ENCODE data around the gene GNA15.

The GNA15 gene

DNA sequence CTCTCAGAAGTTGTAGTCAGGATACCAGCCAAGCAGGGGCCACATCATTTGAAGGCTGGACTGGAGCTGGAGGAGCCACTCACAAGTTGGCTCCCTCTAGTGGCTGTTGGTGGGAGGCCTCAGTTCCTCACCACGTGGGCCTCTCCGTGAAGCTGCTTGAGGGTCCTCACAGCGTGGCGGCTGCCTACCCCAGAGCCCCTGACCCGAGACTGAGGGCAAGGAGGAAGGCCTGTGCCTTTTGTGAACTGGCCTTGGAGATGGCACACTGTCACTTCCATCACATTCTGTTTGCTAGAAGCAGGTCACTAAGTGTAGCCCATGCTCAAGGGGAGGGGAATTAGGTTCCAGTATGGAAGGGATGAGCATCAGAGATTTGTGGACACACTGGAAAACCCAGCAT is 27.1 kb upstream of the GNA15 start:
- peaks cover 22% of the 10 kb centered on the region for H3K4me1 ChIP-seq (ENCODE audit: control insufficient read depth, insufficient read depth, low read length)
- H3K9ac ChIP-seq (ENCODE audit: low read length in 2 of 2): no peak overlapping the region
- H3K27ac ChIP-seq (ENCODE audit: low read length): no peak overlapping the region

DNA sequence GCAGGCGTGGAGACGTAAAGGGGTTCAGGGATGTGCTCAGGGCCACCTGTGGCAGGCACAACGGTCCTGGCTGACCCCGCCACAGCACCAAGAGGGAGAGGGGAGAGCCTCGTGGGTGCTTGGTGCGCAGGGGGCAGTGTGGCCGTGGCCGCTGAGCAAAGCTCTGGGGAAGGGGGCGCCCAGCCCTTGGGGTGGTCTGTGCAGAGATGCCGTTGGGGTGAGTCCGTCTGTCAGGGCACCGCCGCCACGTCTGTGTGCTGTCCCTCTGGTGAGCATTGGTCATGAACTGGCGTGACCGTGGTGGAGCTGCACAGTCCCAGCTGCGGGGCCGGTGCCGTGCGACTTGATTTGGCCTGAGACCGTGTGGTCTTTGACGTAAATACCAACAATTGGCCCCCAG is 26.3 kb upstream of the GNA15 start:
- H3K27ac ChIP-seq (ENCODE audit: low read length): no peak overlapping the region
- H3K36me3 ChIP-seq (ENCODE audit: control insufficient read depth in 2 of 2, insufficient read depth in 2 of 2, low read length in 2 of 2): peaks cover 0 to 9% of the 10 kb centered on the region in 2 donors
- H3K27me3 ChIP-seq (ENCODE audit: control insufficient read depth in 1 of 2, insufficient read depth in 2 of 2, low read length in 2 of 2): no peaks in the 10 kb centered on the region
- no peak overlapping the region for H3K4me3 ChIP-seq (ENCODE audit: low read length in 2 of 2)
- H3K9me3 ChIP-seq (ENCODE audit: control insufficient read depth in 2 of 2, low read length in 2 of 2): no peaks in the 10 kb centered on the region
- H3K4me1 ChIP-seq (ENCODE audit: control insufficient read depth, insufficient read depth, low read length): peaks cover 15% of the 10 kb centered on the region
- H3K9ac ChIP-seq (ENCODE audit: low read length in 2 of 2): no peak overlapping the region

More for the DNA sequence above, 27.1 kb upstream of the GNA15 start:
- no peaks in the 10 kb centered on the region for H3K9me3 ChIP-seq (ENCODE audit: control insufficient read depth in 2 of 2, low read length in 2 of 2)
- H3K4me3 ChIP-seq (ENCODE audit: low read length in 2 of 2): no peak overlapping the region
- peaks cover 0 to 7% of the 10 kb centered on the region in 2 donors for H3K36me3 ChIP-seq (ENCODE audit: control insufficient read depth in 2 of 2, insufficient read depth in 2 of 2, low read length in 2 of 2)
- H3K27me3 ChIP-seq (ENCODE audit: control insufficient read depth in 1 of 2, insufficient read depth in 2 of 2, low read length in 2 of 2): no peaks in the 10 kb centered on the region

DNA sequence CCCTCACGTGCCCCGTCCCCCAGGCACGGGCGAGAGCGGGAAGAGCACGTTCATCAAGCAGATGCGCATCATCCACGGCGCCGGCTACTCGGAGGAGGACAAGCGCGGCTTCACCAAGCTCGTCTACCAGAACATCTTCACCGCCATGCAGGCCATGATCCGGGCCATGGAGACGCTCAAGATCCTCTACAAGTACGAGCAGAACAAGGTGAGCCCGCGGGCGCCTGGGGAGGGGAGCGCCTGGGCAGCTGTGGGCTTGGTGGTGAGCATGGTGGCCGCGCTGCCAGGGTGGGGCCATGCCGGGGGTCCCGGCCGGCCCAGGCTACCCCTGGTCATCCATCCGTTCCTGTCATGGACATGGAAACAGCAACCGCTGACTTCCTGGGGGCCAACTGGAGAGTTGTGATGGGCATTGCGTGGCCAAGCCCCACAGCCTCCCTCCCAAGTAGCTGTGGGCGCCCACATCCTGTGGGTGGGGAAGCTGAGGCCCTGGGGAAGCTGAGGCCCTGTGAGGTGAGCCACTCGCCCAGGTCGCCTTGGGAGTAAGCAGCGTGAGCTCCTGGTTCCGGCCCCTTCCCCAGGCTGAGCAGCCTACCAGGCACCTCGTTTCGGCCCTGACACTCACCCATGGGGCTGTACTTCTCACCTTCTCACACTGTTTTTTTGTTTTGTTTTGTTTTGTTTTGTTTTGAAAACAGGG is 25.6 kb upstream of the GNA15 start:
- Histone ChIP-seq H3K27ac (ENCODE audit: low read length) (no peak overlapping the region), H3K9me3 (ENCODE audit: control insufficient read depth in 2 of 2, low read length in 2 of 2) (no peaks in the 10 kb centered on the region), H3K9ac (ENCODE audit: low read length in 2 of 2) (no peak overlapping the region)

DNA sequence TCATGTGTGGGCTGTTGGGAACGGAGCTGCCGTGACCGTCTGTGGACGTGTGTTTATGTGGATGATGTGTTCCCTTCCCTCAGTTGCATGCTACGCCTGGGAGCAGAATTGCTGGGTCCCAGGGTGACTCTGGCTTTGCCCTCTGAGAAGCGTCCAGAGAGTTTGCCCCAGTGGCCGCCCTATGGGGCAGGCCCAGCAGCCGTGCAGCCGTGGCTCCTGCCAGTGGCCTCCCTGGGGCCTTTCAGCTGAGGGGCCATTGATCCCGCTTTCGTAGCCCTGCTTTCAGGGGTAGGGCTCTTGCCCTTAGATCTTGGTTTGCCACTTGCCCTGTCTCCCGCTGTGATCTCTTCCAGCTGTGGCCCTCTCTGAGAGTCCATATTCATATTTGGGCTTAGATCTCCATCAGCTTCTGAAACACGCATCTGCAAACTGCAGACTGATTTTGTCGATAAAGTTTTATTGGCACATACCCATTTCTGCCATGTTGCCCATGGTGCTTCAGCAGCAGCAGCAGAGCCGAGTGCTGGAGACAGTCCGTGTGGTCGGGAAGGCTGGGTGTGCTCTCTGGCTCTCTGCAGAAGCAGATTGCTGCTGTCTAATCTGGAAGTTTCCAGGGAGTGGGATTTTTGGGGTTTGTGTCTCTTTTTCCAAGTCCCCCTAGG is 24.1 kb upstream of the GNA15 start:
- no peak overlapping the region for H3K4me3 ChIP-seq (ENCODE audit: low read length in 2 of 2)
- no peaks in the 10 kb centered on the region for H3K9me3 ChIP-seq (ENCODE audit: control insufficient read depth in 2 of 2, low read length in 2 of 2)
- peaks cover 13% of the 10 kb centered on the region for H3K4me1 ChIP-seq (ENCODE audit: control insufficient read depth, insufficient read depth, low read length)
- H3K27me3 ChIP-seq (ENCODE audit: control insufficient read depth in 1 of 2, insufficient read depth in 2 of 2, low read length in 2 of 2): no peaks in the 10 kb centered on the region
- no peak overlapping the region for H3K9ac ChIP-seq (ENCODE audit: low read length in 2 of 2)
- peaks cover 0 to 9% of the 10 kb centered on the region in 2 donors for H3K36me3 ChIP-seq (ENCODE audit: control insufficient read depth in 2 of 2, insufficient read depth in 2 of 2, low read length in 2 of 2)
- H3K27ac ChIP-seq (ENCODE audit: low read length): no peak overlapping the region

More for the DNA sequence above, 25.6 kb upstream of the GNA15 start:
- H3K27me3 ChIP-seq (ENCODE audit: control insufficient read depth in 1 of 2, insufficient read depth in 2 of 2, low read length in 2 of 2): no peaks in the 10 kb centered on the region
- H3K4me1 ChIP-seq (ENCODE audit: control insufficient read depth, insufficient read depth, low read length): peaks cover 14% of the 10 kb centered on the region
- H3K36me3 ChIP-seq (ENCODE audit: control insufficient read depth in 2 of 2, insufficient read depth in 2 of 2, low read length in 2 of 2): peaks cover 0 to 9% of the 10 kb centered on the region in 2 donors
- no peak overlapping the region for H3K4me3 ChIP-seq (ENCODE audit: low read length in 2 of 2)

DNA sequence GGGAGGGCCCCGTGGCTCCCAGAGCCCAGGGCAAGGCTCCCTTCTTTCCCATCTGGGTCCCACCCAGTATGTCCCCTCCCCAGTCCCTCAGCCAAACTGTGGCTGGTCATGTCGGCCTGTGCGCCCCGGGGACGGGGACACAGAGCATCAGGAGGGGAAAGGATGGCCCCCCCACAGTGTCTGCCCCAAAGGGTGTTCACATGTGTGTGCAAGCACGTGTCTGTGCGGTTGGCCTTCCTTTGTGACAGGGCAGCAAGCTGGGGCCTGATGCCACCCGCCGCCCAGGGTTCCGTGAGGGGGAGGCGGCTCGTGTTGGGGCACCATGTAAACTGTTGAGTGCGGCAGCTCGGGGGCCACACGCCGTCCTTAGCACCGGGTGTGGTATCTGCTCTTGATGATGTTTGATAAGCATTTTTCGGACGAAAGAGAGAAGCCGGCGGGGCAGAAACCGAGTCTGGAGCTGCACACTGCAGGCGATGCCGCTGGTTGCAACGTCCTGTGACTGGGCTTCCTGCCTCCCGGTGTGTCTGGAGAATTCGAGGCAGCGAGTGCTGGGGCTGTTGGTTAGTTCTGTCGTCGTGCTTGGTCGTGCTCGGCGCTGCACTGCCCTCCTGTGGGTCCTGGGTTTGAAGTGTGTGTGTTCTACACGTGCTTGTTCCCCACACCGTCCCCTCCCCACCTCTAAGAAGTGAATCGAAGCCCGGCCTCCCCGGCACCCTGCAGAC is 23.3 kb upstream of the GNA15 start:
- Histone ChIP-seq H3K36me3 (ENCODE audit: control insufficient read depth in 2 of 2, insufficient read depth in 2 of 2, low read length in 2 of 2) (peaks cover 0 to 9% of the 10 kb centered on the region in 2 donors), H3K4me1 (ENCODE audit: control insufficient read depth, insufficient read depth, low read length) (peaks cover 11% of the 10 kb centered on the region), H3K9ac (ENCODE audit: low read length in 2 of 2) (no peak overlapping the region)

DNA sequence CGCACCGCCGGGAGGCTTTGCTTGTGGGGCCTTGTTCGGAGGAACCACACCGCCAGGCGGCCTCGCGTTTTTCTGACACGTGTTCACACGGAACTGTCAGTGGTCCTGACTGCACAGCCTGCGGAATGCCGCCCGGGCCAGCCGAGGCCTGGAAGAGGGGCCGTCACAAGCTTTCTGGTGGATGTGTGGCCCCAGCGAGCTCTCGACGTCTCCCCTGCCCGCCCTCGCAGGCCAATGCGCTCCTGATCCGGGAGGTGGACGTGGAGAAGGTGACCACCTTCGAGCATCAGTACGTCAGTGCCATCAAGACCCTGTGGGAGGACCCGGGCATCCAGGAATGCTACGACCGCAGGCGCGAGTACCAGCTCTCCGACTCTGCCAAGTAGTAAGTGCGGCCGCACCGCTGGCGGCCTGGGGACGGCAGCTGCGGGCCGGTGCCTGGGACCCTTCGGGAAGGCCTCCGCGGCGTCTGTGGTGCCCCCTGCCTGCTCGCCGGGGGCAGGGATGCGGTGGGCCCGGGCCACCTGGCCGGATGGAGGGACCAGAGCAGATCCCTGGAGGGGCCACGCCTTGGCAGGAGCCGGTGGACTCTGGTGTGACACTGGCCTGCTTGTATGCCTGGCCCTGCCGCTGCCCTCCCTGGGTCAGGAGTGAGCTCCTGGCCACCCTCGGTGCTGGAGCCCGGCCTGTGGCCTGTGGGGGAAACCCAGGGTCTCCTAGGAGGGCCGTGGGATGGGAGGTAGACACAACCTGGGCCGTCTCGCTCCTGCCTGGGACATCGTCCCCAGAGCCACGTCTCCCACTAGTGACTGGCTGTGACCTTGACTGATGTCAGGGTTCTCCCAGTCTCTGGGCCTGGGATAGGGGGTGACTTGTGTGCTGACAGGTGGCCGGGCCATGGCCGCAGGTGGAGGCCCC is 22.5 kb upstream of the GNA15 start:
- H3K4me3 ChIP-seq (ENCODE audit: low read length in 2 of 2): no peak overlapping the region
- H3K36me3 ChIP-seq (ENCODE audit: control insufficient read depth in 2 of 2, insufficient read depth in 2 of 2, low read length in 2 of 2): peaks cover 4 to 13% of the 10 kb centered on the region in 2 donors
- no peaks in the 10 kb centered on the region for H3K27me3 ChIP-seq (ENCODE audit: control insufficient read depth in 1 of 2, insufficient read depth in 2 of 2, low read length in 2 of 2)
- H3K9ac ChIP-seq (ENCODE audit: low read length in 2 of 2): no peak overlapping the region
- peaks cover 6% of the 10 kb centered on the region for H3K4me1 ChIP-seq (ENCODE audit: control insufficient read depth, insufficient read depth, low read length)
- H3K9me3 ChIP-seq (ENCODE audit: control insufficient read depth in 2 of 2, low read length in 2 of 2): no peaks in the 10 kb centered on the region
- H3K27ac ChIP-seq (ENCODE audit: low read length): no peak overlapping the region

More for the DNA sequence above, 23.3 kb upstream of the GNA15 start:
- H3K9me3 ChIP-seq (ENCODE audit: control insufficient read depth in 2 of 2, low read length in 2 of 2): no peaks in the 10 kb centered on the region
- H3K4me3 ChIP-seq (ENCODE audit: low read length in 2 of 2): no peak overlapping the region
- H3K27ac ChIP-seq (ENCODE audit: low read length): no peak overlapping the region
- no peaks in the 10 kb centered on the region for H3K27me3 ChIP-seq (ENCODE audit: control insufficient read depth in 1 of 2, insufficient read depth in 2 of 2, low read length in 2 of 2)

DNA sequence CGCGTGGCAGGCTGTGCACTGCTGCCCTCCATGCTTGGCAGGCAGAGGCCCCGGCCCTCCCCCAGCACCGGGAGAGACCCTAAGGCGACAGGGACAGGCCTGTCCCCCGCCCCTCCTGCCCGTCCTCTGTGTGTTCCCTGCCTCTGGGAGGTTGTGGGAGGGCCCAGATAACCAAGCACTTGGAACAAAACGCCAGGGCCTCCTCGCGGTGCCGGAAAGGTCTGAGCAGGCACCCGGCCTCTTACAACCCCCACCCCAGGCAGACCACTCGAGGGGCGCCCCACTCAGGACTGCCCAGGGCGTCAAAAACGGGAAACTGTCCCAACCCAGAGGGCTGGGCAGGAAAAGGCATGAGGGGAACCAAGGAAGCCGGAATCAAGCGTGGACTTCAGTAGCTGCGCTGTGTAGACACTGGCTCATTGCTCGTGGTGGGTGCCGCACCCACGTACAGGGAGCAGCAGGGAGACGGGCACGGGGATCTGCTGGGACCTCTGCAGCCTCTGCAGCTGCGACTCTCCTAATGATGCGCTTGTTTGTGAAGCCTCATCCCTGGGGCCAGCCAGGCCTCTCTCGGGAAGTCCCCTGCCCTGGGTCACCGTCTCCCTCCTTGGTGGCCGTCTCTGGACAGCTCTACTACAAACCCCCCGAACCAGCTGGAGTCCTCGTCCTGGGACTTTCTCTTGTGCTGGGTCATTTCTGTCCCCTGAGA is 21.7 kb upstream of the GNA15 start:
- peaks cover 11 to 18% of the 10 kb centered on the region in 2 donors for H3K36me3 ChIP-seq (ENCODE audit: control insufficient read depth in 2 of 2, insufficient read depth in 2 of 2, low read length in 2 of 2)
- no peak overlapping the region for H3K27ac ChIP-seq (ENCODE audit: low read length)

DNA sequence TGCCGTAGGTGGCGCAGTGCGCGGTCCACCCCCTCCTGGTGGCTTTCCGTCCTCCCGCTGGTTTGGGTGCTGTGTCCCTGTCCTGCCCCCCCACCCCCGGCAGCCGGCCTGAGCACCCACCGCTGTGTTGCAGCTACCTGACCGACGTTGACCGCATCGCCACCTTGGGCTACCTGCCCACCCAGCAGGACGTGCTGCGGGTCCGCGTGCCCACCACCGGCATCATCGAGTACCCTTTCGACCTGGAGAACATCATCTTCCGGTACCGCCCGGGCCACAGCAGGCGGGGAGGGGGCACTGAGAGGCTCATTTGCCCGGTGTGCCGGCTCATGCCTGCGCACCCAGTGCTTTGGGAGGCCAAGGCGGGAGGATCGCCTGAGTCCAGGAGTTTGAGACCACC is 21.0 kb upstream of the GNA15 start:
- H3K27ac ChIP-seq (ENCODE audit: low read length): no peak overlapping the region

More for the DNA sequence above, 21.7 kb upstream of the GNA15 start:
- H3K27me3 ChIP-seq (ENCODE audit: control insufficient read depth in 1 of 2, insufficient read depth in 2 of 2, low read length in 2 of 2): no peaks in the 10 kb centered on the region
- H3K9ac ChIP-seq (ENCODE audit: low read length in 2 of 2): no peak overlapping the region
- H3K4me3 ChIP-seq (ENCODE audit: low read length in 2 of 2): no peak overlapping the region
- H3K4me1 ChIP-seq (ENCODE audit: control insufficient read depth, insufficient read depth, low read length): peaks cover 6% of the 10 kb centered on the region
- H3K9me3 ChIP-seq (ENCODE audit: control insufficient read depth in 2 of 2, low read length in 2 of 2): no peaks in the 10 kb centered on the region

DNA sequence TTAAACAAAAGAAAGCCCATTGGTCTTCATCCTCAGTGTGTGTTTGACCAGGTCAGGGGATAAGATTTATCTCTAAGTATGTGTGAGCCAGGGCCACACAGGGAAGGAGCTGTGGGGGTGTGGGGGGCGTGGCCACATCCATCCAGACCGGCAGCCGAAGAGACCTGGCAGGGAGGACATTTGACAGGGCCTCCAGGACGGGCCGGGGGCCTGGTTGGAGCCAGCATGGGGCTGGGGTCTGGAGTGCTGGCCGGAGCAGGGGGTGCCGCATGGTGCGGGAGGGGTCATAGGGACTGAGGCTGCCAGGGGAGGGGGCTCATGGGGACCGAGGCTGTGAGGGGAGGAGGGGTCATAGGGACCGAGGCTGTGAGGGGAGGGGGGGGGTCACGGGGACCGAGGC is 20.4 kb upstream of the GNA15 start:
- Histone ChIP-seq H3K27ac (ENCODE audit: low read length) (no peak overlapping the region), H3K27me3 (ENCODE audit: control insufficient read depth in 1 of 2, insufficient read depth in 2 of 2, low read length in 2 of 2) (no peaks in the 10 kb centered on the region), H3K9ac (ENCODE audit: low read length in 2 of 2) (no peak overlapping the region), H3K4me1 (ENCODE audit: control insufficient read depth, insufficient read depth, low read length) (peaks cover 6% of the 10 kb centered on the region), H3K4me3 (ENCODE audit: low read length in 2 of 2) (no peak overlapping the region), H3K9me3 (ENCODE audit: control insufficient read depth in 2 of 2, low read length in 2 of 2) (no peaks in the 10 kb centered on the region), H3K36me3 (ENCODE audit: control insufficient read depth in 2 of 2, insufficient read depth in 2 of 2, low read length in 2 of 2) (peaks cover 13 to 18% of the 10 kb centered on the region in 2 donors)

More for the DNA sequence above, 21.0 kb upstream of the GNA15 start:
- no peak overlapping the region for H3K9ac ChIP-seq (ENCODE audit: low read length in 2 of 2)
- no peak overlapping the region for H3K4me3 ChIP-seq (ENCODE audit: low read length in 2 of 2)
- H3K9me3 ChIP-seq (ENCODE audit: control insufficient read depth in 2 of 2, low read length in 2 of 2): no peaks in the 10 kb centered on the region
- no peaks in the 10 kb centered on the region for H3K27me3 ChIP-seq (ENCODE audit: control insufficient read depth in 1 of 2, insufficient read depth in 2 of 2, low read length in 2 of 2)
- peaks cover 6% of the 10 kb centered on the region for H3K4me1 ChIP-seq (ENCODE audit: control insufficient read depth, insufficient read depth, low read length)
- H3K36me3 ChIP-seq (ENCODE audit: control insufficient read depth in 2 of 2, insufficient read depth in 2 of 2, low read length in 2 of 2): peaks cover 13 to 18% of the 10 kb centered on the region in 2 donors
